ENCODE data around the gene OGFOD1.
"Not testable (repeated sequence)": the region's sequence is repeated elsewhere in the genome, so short reads cannot be mapped to it uniquely, and the experiment has no call there.

The OGFOD1 gene

DNA sequence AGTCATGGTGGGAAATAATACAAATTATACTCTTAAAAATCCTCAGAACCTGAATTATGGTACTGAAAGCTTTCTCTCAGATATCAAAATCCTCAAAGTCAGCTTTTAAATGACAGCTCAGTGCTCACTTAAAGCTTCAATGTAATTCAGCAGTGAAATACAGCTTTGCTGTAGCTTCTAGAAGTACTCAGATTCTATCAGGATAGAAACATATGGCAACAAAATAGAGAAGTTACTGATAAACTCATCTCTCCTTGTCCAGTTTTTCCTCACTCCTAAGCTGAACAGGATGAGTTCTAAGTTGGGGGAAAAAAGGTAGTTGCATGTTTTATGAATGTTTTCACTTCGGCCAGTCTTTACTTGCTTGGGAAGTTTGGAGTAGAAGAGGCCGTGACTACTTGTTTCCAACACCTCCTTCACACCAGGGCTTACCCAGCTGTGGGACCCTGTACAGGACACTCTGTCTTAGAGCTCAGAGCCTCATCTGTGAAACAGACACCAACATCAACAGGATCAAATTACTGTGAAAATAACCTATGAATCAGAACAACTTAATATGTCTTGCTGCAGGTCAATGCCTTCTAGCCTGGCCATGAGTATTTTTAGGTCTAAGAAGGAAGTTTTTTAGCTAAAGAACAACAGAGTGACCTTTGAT is 30.2 kb downstream of the OGFOD1 start:
- DNase-seq: no peak

DNA sequence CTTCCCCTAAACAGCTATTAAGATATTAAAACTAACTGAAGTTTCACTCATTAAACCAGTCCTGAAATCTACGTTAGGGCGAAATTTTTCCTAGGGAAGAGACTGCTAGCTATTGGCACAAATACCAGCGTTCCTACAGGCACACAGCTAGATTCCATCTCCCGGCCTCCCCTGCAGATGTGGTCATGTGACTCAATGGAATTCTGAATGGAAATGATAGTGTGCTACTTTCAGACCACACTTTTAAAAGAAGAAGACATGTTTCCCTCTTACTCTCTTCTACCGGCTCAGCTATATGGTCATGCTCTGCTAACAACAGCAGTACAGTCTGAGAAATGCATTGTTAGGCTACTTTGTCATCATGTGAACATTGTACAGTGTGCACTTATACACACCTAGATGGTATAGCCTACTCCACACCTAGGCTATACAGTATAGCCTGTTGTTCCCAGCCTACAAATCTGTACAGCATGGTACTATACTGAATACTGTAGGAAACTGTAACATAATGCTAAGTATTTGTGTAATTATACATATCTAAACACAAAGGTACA is 31.4 kb downstream of the OGFOD1 start:
- no peak for DNase-seq

DNA sequence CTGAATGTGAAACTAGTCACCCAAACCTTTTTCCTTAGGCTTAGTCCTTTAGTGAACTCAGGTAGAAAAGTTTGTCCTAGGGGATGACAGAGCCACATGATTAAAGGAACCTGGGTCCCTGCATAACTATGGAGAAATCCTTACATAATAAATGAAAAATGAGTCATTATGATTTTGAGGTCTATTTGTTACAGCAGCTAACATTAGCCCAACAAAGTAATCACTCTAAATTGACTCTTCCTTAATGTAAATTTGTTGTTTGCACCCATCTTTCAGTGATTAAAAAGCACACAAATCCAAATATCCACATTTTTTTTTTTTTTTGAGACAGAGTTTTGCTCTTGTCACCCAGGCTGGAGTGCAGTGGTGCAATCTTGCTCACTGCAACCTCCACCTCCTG is 32.0 kb downstream of the OGFOD1 start:
- DNase-seq: no peak

DNA sequence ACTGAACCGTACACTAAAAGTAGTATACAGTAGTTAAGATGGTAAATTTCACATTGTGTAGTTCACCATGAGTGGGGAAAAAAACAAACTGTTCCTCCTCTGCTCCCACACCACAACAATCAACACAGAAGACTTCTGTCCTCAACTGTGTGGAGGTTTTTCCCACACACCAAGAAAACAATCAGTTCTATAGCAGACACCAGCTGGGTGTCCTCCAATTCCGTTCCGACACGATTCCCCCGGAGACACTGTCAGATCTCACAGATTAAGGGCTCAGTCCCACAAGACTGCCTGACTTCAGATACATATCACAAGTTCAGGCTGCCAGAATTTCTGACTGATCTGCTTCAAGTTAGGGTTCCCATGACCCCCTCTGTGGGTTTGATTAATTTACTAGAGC is 36.7 kb downstream of the OGFOD1 start:
- no peak for DNase-seq

DNA sequence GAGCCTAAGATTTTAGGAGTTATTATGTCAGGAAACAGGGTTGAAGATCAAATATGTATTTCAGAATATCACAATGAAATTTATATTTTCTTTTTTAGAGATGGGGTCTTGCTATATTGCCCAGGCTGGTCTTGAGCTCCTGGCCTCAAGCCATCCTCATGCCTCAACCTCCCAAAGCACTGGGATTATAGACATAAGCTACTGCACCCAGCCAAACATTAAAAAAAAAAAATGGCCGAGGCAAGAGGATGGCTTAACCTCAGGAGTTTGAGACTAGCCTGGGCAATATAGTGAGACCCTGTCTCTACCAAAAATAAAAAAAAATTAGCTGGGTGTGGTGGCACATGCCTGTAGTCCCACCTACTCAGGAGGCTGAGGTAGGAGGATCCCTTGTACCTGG is 37.5 kb downstream of the OGFOD1 start:
- not testable (repeated sequence) for DNase-seq

DNA sequence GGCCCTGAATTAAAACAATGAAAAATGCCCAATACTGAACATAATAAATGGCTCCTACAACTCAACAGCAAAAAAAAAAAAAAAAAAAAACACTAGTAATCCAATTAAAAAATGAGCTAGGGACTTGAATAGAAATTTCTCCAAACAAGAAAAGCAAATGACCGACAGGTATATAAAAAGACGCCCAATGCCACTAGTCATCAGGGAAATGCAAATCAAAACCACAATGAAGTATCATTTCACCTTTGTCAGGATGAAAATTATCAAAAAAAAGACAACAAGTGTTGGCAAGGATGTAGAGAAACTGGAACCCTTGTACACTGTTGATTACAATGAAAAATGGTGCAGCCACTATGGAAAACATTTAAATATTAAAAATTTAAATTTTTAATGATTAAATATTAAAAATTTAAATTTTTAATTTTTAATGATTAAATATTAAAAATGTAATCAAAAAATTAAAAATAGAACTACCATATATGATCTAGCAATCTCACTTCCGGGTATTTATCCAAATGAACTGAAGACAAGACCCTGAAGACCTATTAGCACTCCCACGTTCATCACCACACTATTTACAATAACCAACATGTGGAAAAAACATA is 40.4 kb downstream of the OGFOD1 start:
- no peak for DNase-seq

DNA sequence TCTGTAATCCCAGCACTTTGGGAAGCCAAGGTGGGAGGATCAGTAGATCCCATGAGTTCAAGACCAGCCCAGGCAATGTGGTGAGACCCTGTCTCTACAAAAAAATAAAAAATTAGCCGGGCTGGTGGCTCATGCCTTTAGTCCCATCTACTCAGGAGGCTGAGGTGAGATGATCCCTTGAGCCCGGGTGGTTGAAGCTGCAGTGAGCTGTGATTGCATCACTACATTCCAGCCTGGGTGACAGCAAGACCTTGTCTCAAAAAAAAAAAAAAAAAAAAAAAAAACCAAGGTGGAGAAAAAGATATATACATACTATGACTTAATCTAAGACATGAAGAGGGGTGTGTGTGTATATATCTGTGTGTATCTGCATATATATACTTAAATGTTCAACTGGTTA is 41.8 kb downstream of the OGFOD1 start:
- DNase-seq: no peak

- no peak for DNase-seq
Measured at GRCh38 chr16:56493815-56494214, 42.5 kb downstream of the OGFOD1 start.

DNA sequence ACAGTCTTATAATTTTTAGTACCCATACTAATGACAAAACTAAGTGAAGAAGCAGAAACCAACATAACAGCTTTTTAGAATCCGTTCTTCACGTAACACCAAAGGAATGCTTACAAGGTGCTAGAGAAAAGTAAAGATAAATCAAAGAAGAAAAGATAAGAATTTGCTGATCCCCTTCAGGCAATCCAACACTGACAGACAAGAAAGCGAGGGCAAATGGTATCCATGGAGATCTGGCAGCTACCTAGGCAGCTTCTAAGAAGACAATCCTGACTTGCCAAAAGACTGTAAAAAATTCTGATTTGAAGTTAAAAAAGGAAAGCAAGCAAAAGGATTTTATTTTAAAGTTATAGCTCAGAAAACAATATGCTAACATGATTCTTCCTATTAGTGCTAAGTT is 53.8 kb downstream of the OGFOD1 start:
- no peak for DNase-seq

DNA sequence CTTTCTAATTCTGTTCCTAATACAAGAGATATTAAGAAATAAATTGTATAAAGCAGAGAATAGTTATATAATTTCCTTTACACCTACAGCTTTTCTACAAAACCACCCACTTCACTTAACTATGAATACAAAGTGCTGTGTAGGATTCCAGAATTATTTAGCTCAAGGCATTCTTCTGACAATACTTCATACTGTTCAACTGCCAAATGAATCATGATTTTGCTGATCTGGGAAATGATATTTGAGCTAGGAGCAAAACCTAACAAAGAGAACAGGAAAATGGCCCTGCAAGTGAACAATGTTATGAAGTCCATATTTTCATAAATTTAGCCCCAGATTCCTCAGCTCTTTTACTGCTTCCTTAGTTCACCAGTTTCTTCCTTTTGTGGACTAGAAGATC is 55.6 kb downstream of the OGFOD1 start:
- no peak for DNase-seq

- no peak for DNase-seq
Measured at GRCh38 chr16:56510544-56510943, 59.2 kb downstream of the OGFOD1 start.

DNA sequence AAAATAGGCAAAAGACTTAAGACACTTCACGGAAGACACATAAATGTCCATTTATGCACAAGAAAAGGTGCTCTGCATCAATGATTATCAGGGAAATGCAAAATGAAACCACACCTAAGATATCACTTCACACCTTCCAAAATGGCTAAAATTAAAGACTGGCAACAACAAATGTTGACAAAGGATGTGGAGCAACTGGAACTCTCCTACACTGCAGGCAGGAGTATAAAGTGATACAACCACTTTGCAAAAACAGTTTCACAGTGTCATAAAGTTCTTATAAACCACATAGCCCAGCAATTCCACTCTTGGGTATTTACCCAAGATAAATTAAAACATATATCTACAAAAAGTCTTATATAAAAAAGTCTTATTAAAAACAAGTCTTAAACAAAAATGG is 60.7 kb downstream of the OGFOD1 start:
- DNase-seq: no peak

- no peak for DNase-seq
Measured at GRCh38 chr16:56513091-56513490, 61.7 kb downstream of the OGFOD1 start.

DNA sequence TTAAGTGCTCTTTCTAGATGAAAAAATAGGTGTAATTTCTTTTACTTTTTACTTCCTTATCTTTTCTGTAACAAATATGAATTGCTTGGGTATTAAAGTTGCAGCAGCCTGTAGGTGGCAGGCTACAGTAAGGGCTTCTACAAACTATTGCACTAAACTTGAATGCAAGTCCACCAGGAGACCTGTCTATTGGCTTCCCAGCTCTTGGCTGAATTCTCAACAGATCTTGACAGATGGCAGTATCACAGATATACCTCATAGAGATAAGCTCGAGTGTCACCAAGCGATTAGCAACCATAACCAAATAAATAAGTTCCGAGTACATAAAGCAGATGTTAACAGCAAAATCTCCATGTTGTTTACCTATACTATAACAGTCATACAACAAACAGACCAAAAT is 62.6 kb downstream of the OGFOD1 start:
- no peak for DNase-seq

DNA sequence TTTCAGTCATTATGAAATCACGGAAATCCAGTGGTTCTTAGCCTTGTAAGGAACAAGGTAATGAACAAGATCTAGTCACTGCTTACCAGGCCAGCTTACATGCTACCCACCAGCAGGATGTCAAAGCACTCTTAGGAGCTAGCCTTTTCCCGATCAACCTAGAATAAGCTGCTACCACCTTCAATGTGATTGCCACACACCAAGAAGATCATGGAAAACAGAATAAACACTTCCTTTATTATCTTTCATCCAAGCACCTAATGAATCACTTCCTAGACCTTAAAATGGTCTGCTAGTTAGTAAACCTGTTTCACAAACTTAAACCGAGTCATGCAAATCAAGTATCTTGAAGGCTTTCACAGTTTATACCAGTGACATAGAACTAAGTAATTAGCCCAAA is 63.5 kb downstream of the OGFOD1 start:
- no peak for DNase-seq

DNA sequence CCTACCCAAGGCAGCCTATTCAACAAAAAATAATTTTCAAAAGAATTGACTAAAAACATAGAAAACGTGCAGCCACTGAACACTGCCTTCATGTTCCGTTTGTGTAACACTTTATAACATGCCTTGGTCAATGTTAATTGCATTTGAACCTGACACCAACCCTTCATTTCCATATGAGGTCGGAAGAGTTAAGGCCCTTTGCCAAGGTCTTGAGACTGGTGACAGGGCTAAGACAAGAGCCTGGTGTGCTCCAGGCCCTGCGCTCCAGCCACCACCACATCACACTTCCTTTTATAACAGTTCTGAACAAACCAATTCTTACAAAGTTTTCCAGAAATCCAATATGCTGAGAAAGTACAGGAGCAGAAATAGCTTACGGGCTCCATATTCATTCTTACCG is 64.3 kb downstream of the OGFOD1 start:
- DNase-seq: no peak

GRCh38 chr16:56517206-56517605 is 65.9 kb downstream of the OGFOD1 start:
- no peak for DNase-seq

DNA sequence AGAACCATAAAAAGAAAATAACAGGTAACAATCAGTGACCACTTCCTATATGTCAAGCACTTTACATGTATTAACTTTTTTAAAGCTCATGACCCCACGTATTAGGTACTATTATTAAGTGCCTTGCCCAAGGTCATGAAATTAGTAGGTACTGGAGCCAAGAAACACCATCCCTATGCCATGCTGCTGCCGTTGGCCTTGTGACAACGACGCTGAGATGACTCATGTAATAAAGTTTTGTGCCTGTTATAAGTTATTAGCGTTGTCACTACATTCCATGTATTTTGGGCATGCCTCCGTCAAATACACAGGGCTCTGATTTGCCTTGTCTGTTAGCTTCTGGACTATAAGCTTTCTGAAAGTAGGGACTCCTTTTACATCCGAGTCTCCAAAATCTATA is 67.1 kb downstream of the OGFOD1 start:
- DNase-seq: no peak

GRCh38 chr16:56519459-56520250 is 68.3 kb downstream of the OGFOD1 start, which contains the start of gene BBS2:
BBS2 (minus strand) TSS chr16:56520024; CDS start chr16:56519862, 162 bp downstream.
- DNase-seq: peak; percentile 38

DNA sequence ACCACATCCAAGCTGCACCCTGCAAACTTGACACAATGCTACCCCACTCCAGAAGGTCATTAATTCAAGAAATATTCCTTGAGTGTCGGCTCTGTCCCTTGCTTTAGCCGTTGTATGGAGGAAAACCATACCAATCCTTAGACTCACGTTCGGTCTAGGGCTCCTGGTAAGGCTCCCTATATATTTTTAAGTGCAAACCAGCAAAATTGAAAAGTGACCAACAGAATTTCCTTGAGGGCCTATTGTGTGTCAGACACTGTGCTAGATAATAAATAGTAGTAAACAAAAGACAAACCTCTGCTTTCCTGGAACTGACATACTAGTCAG is 68.9 kb downstream of the OGFOD1 start:
- DNase-seq: no peak

DNA sequence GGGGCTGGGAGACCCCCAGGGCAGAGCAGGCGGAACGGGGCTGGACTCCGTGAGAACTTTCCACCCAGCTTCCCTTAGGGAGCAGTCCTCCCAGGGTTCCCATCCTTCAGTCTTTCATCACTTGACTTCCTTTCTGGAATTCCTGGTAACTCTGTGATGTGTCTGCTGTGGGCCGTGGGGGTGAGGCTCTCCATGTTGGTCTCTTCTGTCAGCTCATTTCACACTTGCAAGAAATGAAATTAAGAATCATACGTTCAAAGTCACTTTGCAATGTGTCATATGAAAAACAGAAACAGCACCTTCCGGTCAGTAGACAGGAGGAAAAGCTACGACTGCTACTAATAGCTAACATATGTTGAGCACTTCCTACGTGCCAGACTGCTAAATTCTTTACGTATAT is 73.9 kb downstream of the OGFOD1 start:
- no peak for DNase-seq

Measured in NCI-H510A (cell line).